K562 (cell line): ENCODE measurements around the gene GLRA3. TPM values are rescaled to one million over a fixed set of nuclear protein-coding genes. Genes with fewer than 3 reads are reported as not detected.

Source experiments
- CHD2 ChIP-seq: IDR thresholded peaks from 2 replicates; pipeline ENCODE4 v1.6.1; 2011; ENCODE audit warnings: low read depth, low read length
- EZH2 ChIP-seq: IDR thresholded peaks from 2 replicates; pipeline ENCODE4 v1.6.1; 2012; ENCODE audit warnings: low read depth, mild to moderate bottlenecking, inconsistent platforms, low read length, borderline replicate concordance
- FIP1L1 ChIP-seq: fragments of 200-400 bp; formaldehyde crosslinking; IDR thresholded peaks from 2 replicates; pipeline ENCODE4 v1.6.1; 2018; ENCODE audit warnings: mild to moderate bottlenecking, low read depth, low read length; ENCODE audit not compliant: poor library complexity, severe bottlenecking
- HDGF ChIP-seq: fragments of 450-650 bp; IDR thresholded peaks from 2 replicates; pipeline ENCODE4 v1.6.1; 2016
- HNRNPK ChIP-seq: fragments of 200-400 bp; formaldehyde crosslinking; IDR thresholded peaks from one replicate; pipeline ENCODE4 v1.6.1; 2018; ENCODE audit warnings: mild to moderate bottlenecking, low read depth, low read length; ENCODE audit not compliant: poor library complexity, severe bottlenecking
- MEIS2 ChIP-seq: fragments of 450-650 bp; IDR thresholded peaks from 2 replicates; pipeline ENCODE4 v1.6.1; 2014; ENCODE audit warnings: mild to moderate bottlenecking; ENCODE audit not compliant: partially characterized antibody
- NFYB ChIP-seq: IDR thresholded peaks from 2 replicates; pipeline ENCODE4 v1.6.1; 2011; ENCODE audit warnings: mild to moderate bottlenecking, moderate library complexity; ENCODE audit not compliant: insufficient read length; ENCODE audit errors: extremely low read depth
- PTBP1 ChIP-seq: fragments of 200-400 bp; formaldehyde crosslinking; IDR thresholded peaks from 2 replicates; pipeline ENCODE4 v1.6.1; 2017; ENCODE audit warnings: low read depth, low read length
- RBM34 ChIP-seq: fragments of 200-400 bp; formaldehyde crosslinking; IDR thresholded peaks from 2 replicates; pipeline ENCODE4 v1.6.1; 2018; ENCODE audit warnings: low read length, borderline replicate concordance; ENCODE audit not compliant: insufficient read depth
- TAF15 ChIP-seq: fragments of 200-400 bp; formaldehyde crosslinking; IDR thresholded peaks from 2 replicates; pipeline ENCODE4 v1.6.1; 2017; ENCODE audit warnings: mild to moderate bottlenecking, low read depth, low read length, moderate library complexity
- polyA plus RNA-seq, 8 experiments: library from polyadenylated mRNA; depleted of rRNA in 4 of 8; stranded (reverse) in 5 of 8; unstranded in 3 of 8; fragments of >200 nt; fragmentation: Nextera tagmentation in 2 of 8; fragmentation: Illumina TruSeq in 1 of 8; extraction: Ambion mirVana in 2 of 8; extraction: Trizol in 1 of 8; gene quantifications; 2 replicates each; pipeline versions ENCODE4 v1.2.1 to v1.2.3, GENCODE V29; 2011 to 2014; ENCODE audit warnings: inconsistent platforms in 1 of 8, missing spikeins in 1 of 8
- total RNA-seq, 7 experiments: library from RNA; depleted of rRNA in 6 of 7; stranded (reverse); fragments of >200 nt in 6 of 7; fragmentation: Illumina TruSeq in 2 of 7; extraction: Trizol in 2 of 7; gene quantifications; 2 replicates each; pipeline versions ENCODE4 v1.2.1 to v1.2.3, GENCODE V29; 2011 to 2021; ENCODE audit warnings: low replicate concordance in 1 of 7
- TF ChIP-seq, protein P1 (sequence below), 2 experiments: fragments of 450-650 bp in 1 of 2; sonication (generic) in 1 of 2; formaldehyde crosslinking in 1 of 2; IDR thresholded peaks; 2 replicates each; pipeline versions ENCODE4 v1.7.1 to v1.9.0; 2016 to 2022; ENCODE audit warnings: inconsistent platforms in 1 of 2, mild to moderate bottlenecking in 1 of 2, missing genetic modification reagents in 1 of 2

GLRA3 gene
- total and polyA plus RNA-seq, 9 of the 15 experiments (the other 6 are each of a cell fraction or from before 2014, with no cell fraction given): 0.06 to 0.14 (median 0.08) TPM; not detected in 2

GRCh38 chr4:174789657-174790056, 39.4 kb downstream of the GLRA3 start (continued):
- TF ChIP-seq, protein P1, sequence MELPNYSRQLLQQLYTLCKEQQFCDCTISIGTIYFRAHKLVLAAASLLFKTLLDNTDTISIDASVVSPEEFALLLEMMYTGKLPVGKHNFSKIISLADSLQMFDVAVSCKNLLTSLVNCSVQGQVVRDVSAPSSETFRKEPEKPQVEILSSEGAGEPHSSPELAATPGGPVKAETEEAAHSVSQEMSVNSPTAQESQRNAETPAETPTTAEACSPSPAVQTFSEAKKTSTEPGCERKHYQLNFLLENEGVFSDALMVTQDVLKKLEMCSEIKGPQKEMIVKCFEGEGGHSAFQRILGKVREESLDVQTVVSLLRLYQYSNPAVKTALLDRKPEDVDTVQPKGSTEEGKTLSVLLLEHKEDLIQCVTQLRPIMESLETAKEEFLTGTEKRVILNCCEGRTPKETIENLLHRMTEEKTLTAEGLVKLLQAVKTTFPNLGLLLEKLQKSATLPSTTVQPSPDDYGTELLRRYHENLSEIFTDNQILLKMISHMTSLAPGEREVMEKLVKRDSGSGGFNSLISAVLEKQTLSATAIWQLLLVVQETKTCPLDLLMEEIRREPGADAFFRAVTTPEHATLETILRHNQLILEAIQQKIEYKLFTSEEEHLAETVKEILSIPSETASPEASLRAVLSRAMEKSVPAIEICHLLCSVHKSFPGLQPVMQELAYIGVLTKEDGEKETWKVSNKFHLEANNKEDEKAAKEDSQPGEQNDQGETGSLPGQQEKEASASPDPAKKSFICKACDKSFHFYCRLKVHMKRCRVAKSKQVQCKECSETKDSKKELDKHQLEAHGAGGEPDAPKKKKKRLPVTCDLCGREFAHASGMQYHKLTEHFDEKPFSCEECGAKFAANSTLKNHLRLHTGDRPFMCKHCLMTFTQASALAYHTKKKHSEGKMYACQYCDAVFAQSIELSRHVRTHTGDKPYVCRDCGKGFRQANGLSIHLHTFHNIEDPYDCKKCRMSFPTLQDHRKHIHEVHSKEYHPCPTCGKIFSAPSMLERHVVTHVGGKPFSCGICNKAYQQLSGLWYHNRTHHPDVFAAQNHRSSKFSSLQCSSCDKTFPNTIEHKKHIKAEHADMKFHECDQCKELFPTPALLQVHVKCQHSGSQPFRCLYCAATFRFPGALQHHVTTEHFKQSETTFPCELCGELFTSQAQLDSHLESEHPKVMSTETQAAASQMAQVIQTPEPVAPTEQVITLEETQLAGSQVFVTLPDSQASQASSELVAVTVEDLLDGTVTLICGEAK (IDR thresholded peaks at IDR 0.05): no peak
- TF ChIP-seq, protein P1 (CRISPR knock-in tag; IDR thresholded peaks at IDR 0.05): no peak
- no peak for TF ChIP-seq CHD2
- no peak for TF ChIP-seq RBM34
- TF ChIP-seq TAF15: no peak
- no peak for TF ChIP-seq EZH2
- TF ChIP-seq PTBP1: no peak
- TF ChIP-seq HDGF: no peak
- no peak for TF ChIP-seq FIP1L1
- TF ChIP-seq MEIS2: peak; percentile 75
- TF ChIP-seq NFYB: no peak
- TF ChIP-seq HNRNPK: no peak
